Neural cell (in vitro differentiated cells): ENCODE data around the gene ARHGEF10L.

Source experiments
- EZH2 ChIP-seq: fragments of 200-600, 300-800 bp; shearing (Covaris generic), sonication (generic); IDR thresholded peaks from 2 replicates; pipeline ENCODE4 v1.6.1; 2014; ENCODE audit warnings: antibody characterized with exemption, low read length, borderline replicate concordance, mild to moderate bottlenecking; ENCODE audit not compliant: insufficient read depth, poor library complexity, severe bottlenecking
- POLR2AphosphoS5 ChIP-seq: IDR thresholded peaks from 2 replicates; pipeline ENCODE4 v1.6.1; 2012
- RAD21 ChIP-seq: fragments of 450-650 bp; conservative IDR thresholded peaks from 2 replicates; pipeline ENCODE4 v1.6.1; 2014; ENCODE audit warnings: antibody characterized with exemption, mild to moderate bottlenecking, moderate library complexity
- TF ChIP-seq, protein P1 (sequence below): fragments of 450-650 bp; IDR thresholded peaks from 2 replicates; pipeline ENCODE4 v1.5.1; 2014; ENCODE audit warnings: antibody characterized with exemption, mild to moderate bottlenecking, moderate library complexity; ENCODE audit not compliant: poor library complexity, severe bottlenecking

DNA sequence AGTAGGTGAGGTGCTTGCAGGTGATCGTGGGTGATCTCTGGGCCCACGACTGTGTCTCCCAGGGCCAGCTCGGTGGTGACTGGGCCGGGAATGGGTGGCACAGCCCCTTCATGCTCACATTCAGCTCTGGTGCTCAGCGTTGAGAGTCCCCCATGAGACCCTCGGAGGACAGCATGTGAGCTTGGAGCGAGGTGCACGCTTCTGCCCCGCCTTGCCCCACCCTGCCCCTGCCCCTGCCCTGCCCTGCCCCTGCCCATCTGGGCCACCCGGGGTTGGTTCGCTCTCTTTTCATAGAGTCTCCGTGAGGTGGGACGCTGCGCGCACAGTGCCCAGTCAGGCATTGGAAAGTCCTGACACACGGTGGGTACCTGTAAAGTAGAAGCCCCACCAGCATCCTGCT, 140.4 kb downstream of the ARHGEF10L start:
- no peak for TF ChIP-seq POLR2AphosphoS5
- TF ChIP-seq, protein P1, sequence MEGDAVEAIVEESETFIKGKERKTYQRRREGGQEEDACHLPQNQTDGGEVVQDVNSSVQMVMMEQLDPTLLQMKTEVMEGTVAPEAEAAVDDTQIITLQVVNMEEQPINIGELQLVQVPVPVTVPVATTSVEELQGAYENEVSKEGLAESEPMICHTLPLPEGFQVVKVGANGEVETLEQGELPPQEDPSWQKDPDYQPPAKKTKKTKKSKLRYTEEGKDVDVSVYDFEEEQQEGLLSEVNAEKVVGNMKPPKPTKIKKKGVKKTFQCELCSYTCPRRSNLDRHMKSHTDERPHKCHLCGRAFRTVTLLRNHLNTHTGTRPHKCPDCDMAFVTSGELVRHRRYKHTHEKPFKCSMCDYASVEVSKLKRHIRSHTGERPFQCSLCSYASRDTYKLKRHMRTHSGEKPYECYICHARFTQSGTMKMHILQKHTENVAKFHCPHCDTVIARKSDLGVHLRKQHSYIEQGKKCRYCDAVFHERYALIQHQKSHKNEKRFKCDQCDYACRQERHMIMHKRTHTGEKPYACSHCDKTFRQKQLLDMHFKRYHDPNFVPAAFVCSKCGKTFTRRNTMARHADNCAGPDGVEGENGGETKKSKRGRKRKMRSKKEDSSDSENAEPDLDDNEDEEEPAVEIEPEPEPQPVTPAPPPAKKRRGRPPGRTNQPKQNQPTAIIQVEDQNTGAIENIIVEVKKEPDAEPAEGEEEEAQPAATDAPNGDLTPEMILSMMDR, result no peak
- no peak for TF ChIP-seq EZH2
- TF ChIP-seq RAD21, result no peak
